ENCODE data around the gene HOXD13. TPM values are rescaled to one million over a fixed set of nuclear protein-coding genes. Genes with fewer than 3 reads are reported as not detected.

Gene HOXD13
- total and polyA plus RNA-seq, 2 of the 13 experiments (the other 11 are each of a cell fraction or from before 2014, with no cell fraction given): not detected

DNA sequence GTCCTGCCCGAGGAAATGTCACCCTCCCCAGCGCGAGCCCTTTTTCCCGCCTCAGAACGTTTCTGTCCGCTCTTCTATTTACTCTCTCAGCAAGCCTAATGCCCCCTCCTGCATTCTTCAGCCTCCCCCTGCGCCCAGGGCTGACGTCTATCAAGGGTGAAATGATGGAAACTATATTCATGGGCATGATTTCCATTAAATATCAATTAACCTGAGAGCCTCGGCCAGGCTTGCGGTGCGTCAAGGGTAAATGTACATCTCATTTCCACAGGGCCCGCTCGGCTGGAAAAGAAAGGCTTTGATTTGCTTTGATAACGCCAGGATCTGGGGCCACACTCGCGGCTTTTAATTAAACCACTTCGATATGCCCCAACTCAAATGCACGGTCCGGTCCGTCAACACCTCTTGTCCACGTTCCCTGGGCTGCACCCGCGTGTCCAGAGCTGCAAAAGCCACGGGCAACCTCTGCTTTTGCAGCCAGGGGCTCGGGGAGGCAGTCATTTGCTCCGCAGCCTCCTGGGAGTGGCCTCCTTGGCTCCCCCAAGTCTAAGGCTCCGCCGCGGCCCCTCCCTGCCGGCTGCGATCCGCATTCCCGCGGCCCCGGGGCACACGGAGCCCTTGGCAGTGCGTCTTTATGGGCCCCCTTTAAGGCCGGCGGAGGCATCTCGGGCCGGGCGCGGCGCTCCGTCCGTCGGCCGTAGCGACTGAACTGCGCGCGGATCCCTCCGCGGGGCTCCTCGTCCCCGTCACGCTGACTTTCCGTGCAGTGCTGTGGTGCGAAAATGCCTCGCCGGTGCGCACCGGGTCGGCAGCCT is 36.7 kb downstream of the HOXD13 start, which contains the start of gene HOXD8:
Gene HOXD8, plus strand, starts transcription at position 724 of the 815 bp plus-strand sequence. CDS start 662 bp downstream, outside the sequence.
- H2AFZ ChIP-seq (ENCODE audit: low read length): no peak within 1 kb of the TSS
- no peaks in the 10 kb centered on the region for H3K4me1 ChIP-seq (ENCODE audit: insufficient read depth, low read length)
- H3K36me3 ChIP-seq (replicated peaks in 1 of 2; ENCODE audit: control insufficient read depth in 1 of 2, insufficient read depth in 2 of 2, low read length in 2 of 2): no peaks in the 10 kb centered on the region
- H3K79me2 ChIP-seq (ENCODE audit: insufficient read depth, low read length): no peaks in the 10 kb centered on the region
- no peak within 1 kb of the TSS for H3K27ac ChIP-seq (ENCODE audit: extremely low read length, insufficient read depth, low read length)
- H3K9me3 ChIP-seq (ENCODE audit: low read length): no peaks in the 10 kb centered on the region
- H3K4me2 ChIP-seq (ENCODE audit: low read depth, low read length): no peak within 1 kb of the TSS
- ATAC-seq (no peak), DNase-seq (ENCODE audit: low spot score) (no peak), FAIRE-seq (no peak)
- CTCF ChIA-PET (ENCODE audit: low intra/inter-chr PET ratio, low total read pairs): interaction anchor here (3.0 kb wide), 1 partner anchor 523 kb away, joined by 44 read pairs; no protein-coding TSS in a partner anchor
- intact Hi-C loops (cut with micrococcal nuclease; ENCODE audit: unreplicated experiment) (no loop called here), in situ Hi-C loops (cut with HindIII; ENCODE audit: extremely low pct_ligation_motif_present, low pct_unique_long_range_greater_than_20kb) (loop anchor here (5.0 kb wide), 4 partner anchors 423 to 1018 kb away; no protein-coding TSS in a partner anchor)
- no peak within 1 kb of the TSS for H3K9ac ChIP-seq (ENCODE audit: insufficient read depth, low read depth, low read length)
- WGBS (ENCODE audit: low lambda C conversion rate): 71% methylated on average over 62 of the region's 64 CpGs
- H3K27me3 ChIP-seq (ENCODE audit: control insufficient read depth in 1 of 2, insufficient read depth in 2 of 2, low read length in 2 of 2): peaks cover 13 to 81% of the 10 kb centered on the region in 2 experiments
- POLR2A ChIA-PET: no interaction called here
- no TSS peak for BruUV-seq (replicated peaks)
- no peaks in the 10 kb centered on the region; the same call in 1 of the 2 replicates for H4K20me1 ChIP-seq (ENCODE audit: insufficient read depth, low read length)
- H3K4me3 ChIP-seq (replicated peaks in 1 of 3; ENCODE audit: insufficient read depth in 1 of 3, low read depth in 2 of 3, low read length in 3 of 3): no peak within 1 kb of the TSS
- TF ChIP-seq, protein P1, sequence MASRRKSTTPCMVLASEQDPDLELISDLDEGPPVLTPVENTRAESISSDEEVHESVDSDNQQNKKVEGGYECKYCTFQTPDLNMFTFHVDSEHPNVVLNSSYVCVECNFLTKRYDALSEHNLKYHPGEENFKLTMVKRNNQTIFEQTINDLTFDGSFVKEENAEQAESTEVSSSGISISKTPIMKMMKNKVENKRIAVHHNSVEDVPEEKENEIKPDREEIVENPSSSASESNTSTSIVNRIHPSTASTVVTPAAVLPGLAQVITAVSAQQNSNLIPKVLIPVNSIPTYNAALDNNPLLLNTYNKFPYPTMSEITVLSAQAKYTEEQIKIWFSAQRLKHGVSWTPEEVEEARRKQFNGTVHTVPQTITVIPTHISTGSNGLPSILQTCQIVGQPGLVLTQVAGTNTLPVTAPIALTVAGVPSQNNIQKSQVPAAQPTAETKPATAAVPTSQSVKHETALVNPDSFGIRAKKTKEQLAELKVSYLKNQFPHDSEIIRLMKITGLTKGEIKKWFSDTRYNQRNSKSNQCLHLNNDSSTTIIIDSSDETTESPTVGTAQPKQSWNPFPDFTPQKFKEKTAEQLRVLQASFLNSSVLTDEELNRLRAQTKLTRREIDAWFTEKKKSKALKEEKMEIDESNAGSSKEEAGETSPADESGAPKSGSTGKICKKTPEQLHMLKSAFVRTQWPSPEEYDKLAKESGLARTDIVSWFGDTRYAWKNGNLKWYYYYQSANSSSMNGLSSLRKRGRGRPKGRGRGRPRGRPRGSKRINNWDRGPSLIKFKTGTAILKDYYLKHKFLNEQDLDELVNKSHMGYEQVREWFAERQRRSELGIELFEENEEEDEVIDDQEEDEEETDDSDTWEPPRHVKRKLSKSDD (CRISPR knock-in tag; IDR thresholded peaks at IDR 0.05; ENCODE audit: low read depth): no peak
- TF ChIP-seq ZNF572 (CRISPR knock-in tag; IDR thresholded peaks at IDR 0.05) (no peak), ZKSCAN8 (CRISPR knock-in tag; IDR thresholded peaks at IDR 0.05; ENCODE audit: borderline replicate concordance) (no peak), EED (CRISPR knock-in tag; IDR thresholded peaks at IDR 0.05) (no peak), NFKBIZ (CRISPR knock-in tag; IDR thresholded peaks at IDR 0.05) (no peak), ZC3H13 (CRISPR knock-in tag; IDR thresholded peaks at IDR 0.05) (no peak), ADNP (CRISPR knock-in tag; IDR thresholded peaks at IDR 0.05) (no peak), ZNF678 (CRISPR knock-in tag; IDR thresholded peaks at IDR 0.05) (no peak), PRPF4 (IDR thresholded peaks at IDR 0.05; ENCODE audit: low read depth, low read length, poor library complexity, severe bottlenecking) (no peak)
- TF ChIP-seq, protein P2, sequence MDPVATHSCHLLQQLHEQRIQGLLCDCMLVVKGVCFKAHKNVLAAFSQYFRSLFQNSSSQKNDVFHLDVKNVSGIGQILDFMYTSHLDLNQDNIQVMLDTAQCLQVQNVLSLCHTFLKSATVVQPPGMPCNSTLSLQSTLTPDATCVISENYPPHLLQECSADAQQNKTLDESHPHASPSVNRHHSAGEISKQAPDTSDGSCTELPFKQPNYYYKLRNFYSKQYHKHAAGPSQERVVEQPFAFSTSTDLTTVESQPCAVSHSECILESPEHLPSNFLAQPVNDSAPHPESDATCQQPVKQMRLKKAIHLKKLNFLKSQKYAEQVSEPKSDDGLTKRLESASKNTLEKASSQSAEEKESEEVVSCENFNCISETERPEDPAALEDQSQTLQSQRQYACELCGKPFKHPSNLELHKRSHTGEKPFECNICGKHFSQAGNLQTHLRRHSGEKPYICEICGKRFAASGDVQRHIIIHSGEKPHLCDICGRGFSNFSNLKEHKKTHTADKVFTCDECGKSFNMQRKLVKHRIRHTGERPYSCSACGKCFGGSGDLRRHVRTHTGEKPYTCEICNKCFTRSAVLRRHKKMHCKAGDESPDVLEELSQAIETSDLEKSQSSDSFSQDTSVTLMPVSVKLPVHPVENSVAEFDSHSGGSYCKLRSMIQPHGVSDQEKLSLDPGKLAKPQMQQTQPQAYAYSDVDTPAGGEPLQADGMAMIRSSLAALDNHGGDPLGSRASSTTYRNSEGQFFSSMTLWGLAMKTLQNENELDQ (CRISPR knock-in tag; IDR thresholded peaks at IDR 0.05; ENCODE audit: borderline replicate concordance): no peak
- TF ChIP-seq, protein P3, sequence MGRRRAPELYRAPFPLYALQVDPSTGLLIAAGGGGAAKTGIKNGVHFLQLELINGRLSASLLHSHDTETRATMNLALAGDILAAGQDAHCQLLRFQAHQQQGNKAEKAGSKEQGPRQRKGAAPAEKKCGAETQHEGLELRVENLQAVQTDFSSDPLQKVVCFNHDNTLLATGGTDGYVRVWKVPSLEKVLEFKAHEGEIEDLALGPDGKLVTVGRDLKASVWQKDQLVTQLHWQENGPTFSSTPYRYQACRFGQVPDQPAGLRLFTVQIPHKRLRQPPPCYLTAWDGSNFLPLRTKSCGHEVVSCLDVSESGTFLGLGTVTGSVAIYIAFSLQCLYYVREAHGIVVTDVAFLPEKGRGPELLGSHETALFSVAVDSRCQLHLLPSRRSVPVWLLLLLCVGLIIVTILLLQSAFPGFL (CRISPR knock-in tag; IDR thresholded peaks at IDR 0.05): no peak

Measured in HepG2 (cell line).